Thyroid gland (tissue), 4 donors: ENCODE measurements around the gene UTP18.

ENCODE experiments used
- CTCF ChIP-seq, 6 experiments: fragments of 200-600 bp in 3 of 6; fragments of 450-650 bp in 3 of 6; sonication (generic) in 3 of 6; IDR thresholded peaks; one replicate each; pipeline ENCODE4 v1.5.1; 2016 to 2019; ENCODE audit warnings: antibody characterized with exemption in 6 of 6, mild to moderate bottlenecking in 2 of 6, inconsistent platforms in 1 of 6, moderate library complexity in 1 of 6
- POLR2A ChIP-seq, 2 donors: fragments of 450-650 bp; IDR thresholded peaks; one replicate each; pipeline ENCODE4 v1.6.1; 2017; ENCODE audit warnings: antibody characterized with exemption in 2 of 2, mild to moderate bottlenecking in 2 of 2, moderate library complexity in 1 of 2

GRCh38 chr17:51342257-51342656 lies 81.9 kb downstream of the UTP18 start:
- TF ChIP-seq POLR2A (IDR thresholded peaks at IDR 0.05) (no peak), CTCF (IDR thresholded peaks at IDR 0.05) (no peak)
